Stimulated activated naive CD8-positive, alpha-beta T cell treated with anti-CD3 and anti-CD28 coated beads, Interleukin-15, Interleukin-2, amounts not matched to agents 100 ng/mL and 50 ng/mL, for 24 hours (primary cell): Measurements from ENCODE around the gene ITSN1.
A peak's percentile ranks its signal among the peaks of the same experiment; 100 is the strongest.
"Not testable (repeated sequence)": the region's sequence is repeated elsewhere in the genome, so short reads cannot be mapped to it uniquely, and the experiment has no call there.

Experiments used
- H3K27ac Mint-ChIP-seq: one replicate; pipeline ENCODE4 v1.8.0; 2021; ENCODE audit warnings: mild to moderate bottlenecking, mixed read lengths
- H3K27me3 Mint-ChIP-seq: one replicate; pipeline ENCODE4 v1.8.0; 2021; ENCODE audit warnings: mixed read lengths
- H3K36me3 Mint-ChIP-seq: one replicate; pipeline ENCODE4 v1.8.0; 2021; ENCODE audit warnings: low read depth, mixed read lengths
- H3K4me1 Mint-ChIP-seq: one replicate; pipeline ENCODE4 v1.8.0; 2021; ENCODE audit warnings: low read depth, mixed read lengths
- H3K4me3 Mint-ChIP-seq: one replicate; pipeline ENCODE4 v1.8.0; 2021; ENCODE audit warnings: mild to moderate bottlenecking, mixed read lengths
- H3K9me3 Mint-ChIP-seq: one replicate; pipeline ENCODE4 v1.8.0; 2021; ENCODE audit warnings: mixed read lengths

ITSN1 gene

DNA sequence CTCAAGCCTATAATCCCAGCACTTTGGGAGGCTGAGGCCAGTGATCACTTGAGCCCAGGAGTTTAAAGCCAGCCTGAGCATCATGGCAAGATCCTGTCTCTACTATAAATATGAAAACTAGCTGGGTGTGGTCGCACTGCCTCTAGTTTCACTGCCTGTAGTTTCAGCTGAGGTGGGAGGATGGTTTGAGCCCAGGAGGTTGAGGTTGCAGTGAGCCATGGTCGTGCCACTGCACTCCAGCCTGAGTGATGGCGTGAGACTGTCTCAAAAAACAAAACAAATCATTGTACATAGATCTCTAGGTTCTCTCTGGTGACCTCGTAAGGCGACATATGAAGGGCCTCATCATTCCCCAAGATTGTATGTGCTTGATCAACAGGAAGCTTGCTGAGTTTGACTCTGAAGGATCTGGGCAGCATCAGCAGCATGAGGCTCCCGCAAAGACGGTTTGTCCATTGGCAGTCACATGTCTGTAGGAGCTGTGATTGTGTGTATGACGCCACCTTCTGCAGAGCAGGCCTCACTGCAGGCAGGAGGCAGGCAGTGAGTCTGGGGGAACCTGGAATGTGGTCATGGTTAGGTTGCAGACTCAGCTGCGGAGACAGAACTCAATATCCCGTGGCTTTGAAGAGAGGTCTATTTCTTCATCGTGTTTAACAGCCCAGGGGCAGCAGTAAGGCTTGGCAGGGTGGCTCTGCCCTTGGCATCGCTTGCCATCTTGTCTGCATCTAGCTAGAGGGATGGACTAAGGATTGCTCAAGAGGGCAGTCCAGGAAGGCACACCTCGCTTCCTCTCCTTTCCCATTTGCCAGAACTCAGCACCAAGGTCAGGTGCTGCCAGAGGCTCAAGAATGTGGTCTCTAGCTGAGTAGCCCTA lies 259.3 kb downstream of the ITSN1 start:
- Mint-ChIP-seq H3K36me3 (peaks cover 44% of the 10 kb centered on the region), H3K4me3 (no peak overlapping the region), H3K4me1 (no peaks in the 10 kb centered on the region), H3K9me3 (no peaks in the 10 kb centered on the region), H3K27ac (no peak overlapping the region), H3K27me3 (no peaks in the 10 kb centered on the region)

DNA sequence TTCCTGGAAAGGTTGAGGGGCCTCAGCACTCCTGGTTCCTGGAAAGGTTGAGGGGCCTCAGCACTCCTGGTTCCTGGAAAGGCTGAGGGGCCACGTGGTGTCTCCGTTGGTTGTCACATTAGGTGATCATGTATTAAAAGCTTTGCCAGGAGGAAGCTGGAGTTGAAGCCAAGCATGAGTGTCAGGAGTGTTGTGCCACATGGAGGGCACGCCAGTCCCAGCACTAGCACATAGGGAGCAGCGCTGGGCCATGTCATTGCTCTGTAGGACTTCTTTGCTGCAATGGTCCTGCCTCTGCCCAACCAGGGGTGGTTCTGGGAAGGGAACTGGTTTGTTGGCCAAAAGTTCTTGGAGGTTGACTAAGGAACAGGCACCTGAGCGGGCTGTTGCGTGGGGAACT lies 260.0 kb downstream of the ITSN1 start:
- Mint-ChIP-seq H3K27ac (peak overlapping the region; percentile 52), H3K9me3 (no peaks in the 10 kb centered on the region), H3K4me3 (no peak overlapping the region), H3K27me3 (no peaks in the 10 kb centered on the region), H3K4me1 (no peaks in the 10 kb centered on the region), H3K36me3 (peaks cover 49% of the 10 kb centered on the region)

DNA sequence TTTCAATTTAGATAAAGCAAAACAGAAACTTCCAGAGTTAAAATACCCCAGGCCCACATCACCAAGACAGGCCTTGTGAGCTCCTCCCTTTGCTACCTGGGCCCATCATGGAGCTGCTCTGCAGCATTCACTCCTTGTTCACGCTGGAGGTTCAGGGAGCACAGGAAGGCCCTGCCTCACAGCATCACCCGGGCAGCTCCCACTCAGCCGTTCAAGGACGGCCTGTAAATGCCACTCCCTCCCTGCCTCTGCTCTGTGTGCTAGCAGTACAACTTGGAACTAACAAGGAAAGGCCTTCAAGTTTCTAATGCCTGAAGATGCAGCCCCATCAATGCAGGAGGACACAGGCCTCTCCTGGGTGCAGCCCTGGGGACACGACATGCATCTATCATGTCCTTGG lies 261.7 kb downstream of the ITSN1 start:
- Mint-ChIP-seq H3K9me3 (no peaks in the 10 kb centered on the region), H3K36me3 (peaks cover 66% of the 10 kb centered on the region)

DNA sequence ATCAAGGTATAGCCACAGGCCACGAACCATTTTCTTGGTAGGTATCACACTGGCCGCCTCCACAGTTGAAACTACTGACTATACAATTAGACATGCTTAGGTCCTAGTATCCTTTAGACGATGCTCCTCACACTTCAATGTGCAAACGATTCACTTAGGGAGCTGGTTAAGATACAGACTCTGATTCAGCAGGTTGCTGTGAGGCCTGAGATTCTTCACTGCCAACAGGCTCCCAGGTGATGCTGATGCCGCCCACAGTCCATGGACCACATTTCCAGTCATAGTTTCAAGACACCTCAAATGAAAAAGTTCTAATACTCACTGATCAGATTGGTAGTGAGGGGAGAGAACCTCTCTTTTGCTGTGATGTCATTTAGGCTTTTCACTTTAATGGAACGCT lies 266.5 kb downstream of the ITSN1 start:
- no peaks in the 10 kb centered on the region for H3K9me3 Mint-ChIP-seq
- no peak overlapping the region for H3K4me3 Mint-ChIP-seq
- H3K4me1 Mint-ChIP-seq, result peaks cover 35% of the 10 kb centered on the region
- H3K27me3 Mint-ChIP-seq, result no peaks in the 10 kb centered on the region
- peaks cover 73% of the 10 kb centered on the region for H3K36me3 Mint-ChIP-seq
- H3K27ac Mint-ChIP-seq, result peak overlapping the region; percentile 49

More for the DNA sequence above, 261.7 kb downstream of the ITSN1 start:
- no peak overlapping the region for H3K4me3 Mint-ChIP-seq
- H3K4me1 Mint-ChIP-seq, result peaks cover 9% of the 10 kb centered on the region
- H3K27ac Mint-ChIP-seq, result no peak overlapping the region
- no peaks in the 10 kb centered on the region for H3K27me3 Mint-ChIP-seq

DNA sequence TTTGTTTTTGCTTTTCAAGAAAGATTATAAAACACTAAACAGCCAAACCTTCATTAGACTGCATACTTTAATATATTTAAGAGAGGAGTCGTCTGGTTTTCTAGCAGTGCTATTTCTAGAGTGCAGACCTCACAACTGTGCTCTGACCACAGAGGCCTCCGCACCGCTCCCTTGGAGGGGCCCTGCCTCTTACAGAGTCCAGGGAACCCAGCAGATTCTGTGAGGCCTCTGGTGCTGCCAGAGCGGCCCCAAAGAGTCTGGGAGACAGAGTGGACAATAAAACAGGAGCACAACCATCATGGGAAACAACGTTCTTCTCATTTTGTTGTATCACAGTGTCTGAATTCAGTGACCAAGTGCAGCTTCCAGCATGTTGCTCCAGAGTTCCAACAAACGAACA lies 267.5 kb downstream of the ITSN1 start:
- Mint-ChIP-seq H3K27ac (no peak overlapping the region), H3K9me3 (no peaks in the 10 kb centered on the region), H3K27me3 (no peaks in the 10 kb centered on the region), H3K4me1 (peaks cover 45% of the 10 kb centered on the region), H3K4me3 (no peak overlapping the region), H3K36me3 (peaks cover 71% of the 10 kb centered on the region)

DNA sequence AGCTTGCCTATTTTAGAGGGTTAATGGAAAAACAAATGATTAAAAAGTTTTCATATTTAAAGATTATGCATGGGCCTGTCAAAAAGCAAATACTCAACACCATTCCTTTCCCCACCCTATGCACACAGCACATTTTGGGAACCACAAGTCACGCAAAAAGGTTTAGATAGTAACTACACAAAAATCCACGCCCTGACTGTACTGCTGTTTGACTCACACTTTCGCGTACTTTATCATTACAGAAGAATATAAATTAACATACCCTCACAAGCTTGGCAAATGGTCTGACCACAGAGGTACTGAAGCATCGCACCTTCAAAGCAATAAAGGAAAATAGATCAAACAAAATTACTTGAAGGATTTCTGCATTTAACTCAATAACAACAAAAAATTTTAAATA lies 271.9 kb downstream of the ITSN1 start:
- peaks cover 38% of the 10 kb centered on the region for H3K36me3 Mint-ChIP-seq
- peak overlapping the region; percentile 95 for H3K27ac Mint-ChIP-seq
- H3K4me3 Mint-ChIP-seq, result peak overlapping the region; percentile 94
- no peaks in the 10 kb centered on the region for H3K9me3 Mint-ChIP-seq
- H3K27me3 Mint-ChIP-seq, result no peaks in the 10 kb centered on the region
- H3K4me1 Mint-ChIP-seq, result peaks cover 46% of the 10 kb centered on the region

DNA sequence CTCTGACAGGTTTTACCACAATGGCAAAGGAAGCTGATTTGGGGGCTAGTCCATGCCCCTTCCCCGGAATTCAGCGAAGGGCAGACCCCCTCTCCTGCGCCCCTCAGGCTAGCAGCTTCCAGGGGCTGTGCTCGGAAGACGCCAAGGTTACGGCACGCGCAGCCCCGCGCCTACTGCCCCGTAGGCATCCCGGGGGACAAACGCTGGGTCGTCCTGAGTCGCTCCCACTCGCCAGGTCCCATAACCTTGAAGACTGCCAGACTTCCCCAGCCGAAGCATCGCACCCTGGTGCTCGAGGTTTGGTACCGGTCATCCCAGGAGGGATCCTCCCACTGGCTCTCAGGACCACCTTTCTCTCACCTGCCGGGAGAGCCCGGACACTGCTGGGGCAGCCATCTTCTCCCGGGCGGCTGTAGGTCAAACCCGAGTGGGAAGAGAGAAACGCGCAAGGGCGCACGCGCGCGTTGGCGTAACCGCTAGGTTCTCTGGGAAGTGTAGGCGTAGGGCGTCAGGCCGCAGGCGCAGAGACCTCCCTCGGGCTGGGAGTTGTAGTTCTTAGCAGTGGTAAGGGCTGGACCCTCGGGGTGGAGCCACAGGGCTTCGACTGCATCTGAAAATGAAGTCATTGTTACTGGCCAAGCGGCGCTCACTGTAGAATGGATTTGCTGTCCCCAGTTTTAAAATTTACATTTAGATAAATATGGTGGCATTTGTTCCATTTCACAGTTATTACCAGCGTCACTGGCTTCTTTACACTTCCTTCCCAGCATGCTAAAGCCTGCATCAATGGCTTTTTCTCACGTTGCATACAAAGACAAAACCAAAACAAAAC lies 273.3 kb downstream of the ITSN1 start, which contains the start of gene ATP5PO:
Gene ATP5PO, minus strand, starts transcription at position 437 of the 832 bp plus-strand sequence. Its CDS starts 41 bp downstream, at position 396.
- peak within 1 kb of the TSS; percentile 95 for H3K27ac Mint-ChIP-seq
- no peaks in the 10 kb centered on the region for H3K9me3 Mint-ChIP-seq
- peaks cover 36% of the 10 kb centered on the region for H3K4me1 Mint-ChIP-seq
- peak within 1 kb of the TSS; percentile 94 for H3K4me3 Mint-ChIP-seq
- peaks cover 26% of the 10 kb centered on the region for H3K36me3 Mint-ChIP-seq
- no peaks in the 10 kb centered on the region for H3K27me3 Mint-ChIP-seq

DNA sequence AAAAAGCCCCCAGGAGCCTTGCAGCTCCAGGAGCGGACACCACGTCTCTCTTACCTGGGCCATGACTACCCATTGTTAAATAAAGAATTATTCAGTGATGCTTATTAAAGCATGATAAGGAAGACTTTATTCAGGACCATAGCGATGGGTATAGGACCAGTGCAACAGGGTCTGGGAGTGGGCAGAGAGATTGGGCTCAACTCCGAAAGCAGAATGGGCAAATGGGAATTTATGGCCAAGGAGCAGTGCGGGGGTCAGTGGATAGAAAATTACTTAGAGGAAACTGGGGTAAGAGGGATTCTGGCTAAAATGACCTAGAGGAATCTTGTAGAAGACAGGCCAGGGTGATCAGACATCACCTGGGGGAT lies 273.9 kb downstream of the ITSN1 start:
- Mint-ChIP-seq H3K27me3 (no peaks in the 10 kb centered on the region), H3K4me1 (peaks cover 36% of the 10 kb centered on the region), H3K27ac (peak overlapping the region; percentile 95), H3K4me3 (peak overlapping the region; percentile 94), H3K9me3 (no peaks in the 10 kb centered on the region), H3K36me3 (peaks cover 20% of the 10 kb centered on the region)

DNA sequence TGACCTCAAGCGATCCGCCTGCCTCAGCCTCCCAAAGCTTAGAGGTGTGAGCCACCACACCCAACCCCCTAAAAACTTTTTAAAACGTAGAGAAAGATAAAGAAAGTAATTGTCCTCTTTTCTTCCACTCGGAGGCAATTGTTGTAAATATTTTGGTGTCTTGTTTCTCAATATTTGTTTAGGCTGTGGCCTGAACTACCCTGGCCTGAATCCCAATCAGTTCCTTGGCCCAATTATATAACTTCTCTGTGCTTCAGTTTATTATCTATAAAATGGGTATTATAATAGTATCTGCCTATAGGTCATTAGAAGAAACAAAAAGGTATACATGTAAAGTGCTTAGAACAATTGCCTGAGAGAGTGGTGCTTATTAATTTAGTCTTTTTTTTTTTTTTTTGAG lies 275.1 kb downstream of the ITSN1 start:
- Mint-ChIP-seq H3K9me3 (no peaks in the 10 kb centered on the region), H3K36me3 (peaks cover 17% of the 10 kb centered on the region), H3K4me1 (peaks cover 36% of the 10 kb centered on the region), H3K27me3 (no peaks in the 10 kb centered on the region), H3K27ac (no peak overlapping the region), H3K4me3 (no peak overlapping the region)

DNA sequence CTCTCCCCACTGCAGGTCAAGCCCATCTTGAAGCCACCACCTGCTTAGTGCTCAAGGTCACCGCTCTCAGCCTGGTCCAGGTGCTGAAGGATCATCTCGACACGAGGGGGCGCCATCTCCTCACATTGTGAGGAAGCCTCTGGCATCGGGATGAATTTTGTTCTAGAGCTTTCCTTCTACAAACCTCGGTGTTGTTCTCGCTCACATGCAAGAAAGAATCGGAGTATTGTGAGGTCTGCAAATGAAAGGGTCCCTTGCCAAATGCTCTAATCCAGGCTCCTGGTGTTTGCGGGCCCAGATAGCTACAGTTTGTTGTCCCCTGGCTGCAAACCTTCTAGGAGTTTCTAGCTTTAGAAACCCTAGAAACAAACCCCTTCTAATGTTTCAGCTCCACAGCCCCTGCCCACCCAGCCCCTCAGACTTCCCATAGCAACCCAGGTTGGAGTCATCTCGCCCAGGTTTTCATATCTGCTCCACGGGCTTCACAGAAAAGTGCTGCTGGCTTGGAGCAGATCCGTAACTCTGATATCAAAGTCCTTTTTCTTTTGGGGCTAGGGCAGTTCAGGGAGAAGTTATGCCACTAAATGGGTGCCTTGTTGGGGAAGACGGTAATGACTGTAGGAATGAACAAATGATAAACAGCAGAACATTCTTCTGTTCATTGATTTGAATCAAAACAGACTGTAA lies 281.9 kb downstream of the ITSN1 start:
- H3K27ac Mint-ChIP-seq, result no peak overlapping the region

DNA sequence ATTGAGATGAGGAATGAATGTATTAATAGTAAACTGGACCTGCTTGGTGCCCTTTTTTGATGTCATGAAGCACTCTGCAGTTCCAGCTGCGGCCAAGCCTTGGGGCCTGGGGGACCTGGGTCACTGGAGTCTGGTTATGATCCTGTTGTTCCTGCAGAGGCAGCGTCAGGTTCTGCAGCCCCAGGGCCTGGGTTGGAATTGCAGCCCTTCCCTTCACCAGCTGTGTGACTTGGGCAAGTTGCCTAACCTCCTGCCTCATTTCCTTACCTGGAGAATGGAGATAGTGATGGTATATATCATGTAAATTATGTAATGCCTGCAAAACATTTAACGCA lies 282.4 kb downstream of the ITSN1 start:
- Mint-ChIP-seq H3K36me3 (no peaks in the 10 kb centered on the region), H3K9me3 (no peaks in the 10 kb centered on the region), H3K4me1 (peaks cover 15% of the 10 kb centered on the region), H3K4me3 (no peak overlapping the region), H3K27ac (no peak overlapping the region), H3K27me3 (no peaks in the 10 kb centered on the region)

More for the DNA sequence above, 281.9 kb downstream of the ITSN1 start:
- Mint-ChIP-seq H3K27me3 (no peaks in the 10 kb centered on the region), H3K36me3 (no peaks in the 10 kb centered on the region), H3K4me1 (peaks cover 15% of the 10 kb centered on the region), H3K9me3 (no peaks in the 10 kb centered on the region), H3K4me3 (no peak overlapping the region)

DNA sequence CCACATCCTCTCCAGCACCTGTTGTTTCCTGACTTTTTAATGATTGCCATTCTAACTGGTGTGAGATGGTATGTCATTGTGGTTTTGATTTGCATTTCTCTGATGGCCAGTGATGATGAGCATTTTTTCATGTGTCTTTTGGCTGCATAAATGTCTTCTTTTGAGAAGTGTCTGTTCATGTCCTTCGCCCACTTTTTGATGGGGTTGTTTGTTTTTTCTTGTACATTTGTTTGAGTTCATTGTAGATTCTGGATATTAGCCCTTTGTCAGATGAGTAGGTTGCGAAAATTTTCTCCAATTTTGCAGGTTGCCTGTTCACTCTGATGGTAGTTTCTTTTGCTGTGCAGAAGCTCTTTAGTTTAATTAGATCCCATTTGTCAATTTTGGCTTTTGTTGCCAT lies 283.9 kb downstream of the ITSN1 start:
- H3K4me1 Mint-ChIP-seq, result peaks cover 12% of the 10 kb centered on the region
- not testable (repeated sequence) for H3K27me3 Mint-ChIP-seq, H3K36me3 Mint-ChIP-seq, H3K27ac Mint-ChIP-seq, H3K9me3 Mint-ChIP-seq, H3K4me3 Mint-ChIP-seq

DNA sequence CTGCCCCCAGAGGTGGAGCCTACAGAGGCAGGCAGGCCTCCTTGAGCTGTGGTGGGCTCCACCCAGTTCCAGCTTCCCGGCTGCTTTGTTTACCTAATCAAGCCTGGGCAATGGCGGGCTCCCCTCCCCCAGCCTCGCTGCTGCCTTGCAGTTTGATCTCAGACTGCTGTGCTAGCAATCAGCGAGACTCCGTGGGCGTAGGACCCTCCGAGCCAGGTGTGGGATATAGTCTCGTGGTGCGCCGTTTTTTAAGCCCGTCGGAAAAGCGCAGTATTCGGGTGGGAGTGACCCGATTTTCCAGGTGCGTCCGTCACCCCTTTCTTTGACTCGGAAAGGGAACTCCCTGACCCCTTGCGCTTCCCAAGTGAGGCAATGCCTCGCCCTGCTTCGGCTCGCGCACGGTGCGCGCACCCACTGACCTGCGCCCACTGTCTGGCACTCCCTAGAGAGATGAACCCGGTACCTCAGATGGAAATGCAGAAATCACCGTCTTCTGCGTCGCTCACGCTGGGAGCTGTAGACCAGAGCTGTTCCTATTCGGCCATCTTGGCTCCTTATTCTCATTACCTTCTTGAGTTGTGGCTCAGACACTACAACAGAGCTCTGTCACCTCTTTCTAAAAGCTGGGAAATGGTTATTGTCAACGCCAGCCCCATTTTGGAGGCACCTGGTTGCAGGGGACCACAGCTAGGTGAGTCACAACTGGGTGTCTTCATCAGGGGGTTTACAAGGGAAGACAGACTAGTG lies 288.9 kb downstream of the ITSN1 start:
- peak overlapping the region; percentile 97 for H3K27ac Mint-ChIP-seq
- H3K36me3 Mint-ChIP-seq, H3K27me3 Mint-ChIP-seq, H3K9me3 Mint-ChIP-seq: not testable (repeated sequence)
- H3K4me1 Mint-ChIP-seq, result peaks cover 48% of the 10 kb centered on the region
- peak overlapping the region; percentile 91 for H3K4me3 Mint-ChIP-seq

DNA sequence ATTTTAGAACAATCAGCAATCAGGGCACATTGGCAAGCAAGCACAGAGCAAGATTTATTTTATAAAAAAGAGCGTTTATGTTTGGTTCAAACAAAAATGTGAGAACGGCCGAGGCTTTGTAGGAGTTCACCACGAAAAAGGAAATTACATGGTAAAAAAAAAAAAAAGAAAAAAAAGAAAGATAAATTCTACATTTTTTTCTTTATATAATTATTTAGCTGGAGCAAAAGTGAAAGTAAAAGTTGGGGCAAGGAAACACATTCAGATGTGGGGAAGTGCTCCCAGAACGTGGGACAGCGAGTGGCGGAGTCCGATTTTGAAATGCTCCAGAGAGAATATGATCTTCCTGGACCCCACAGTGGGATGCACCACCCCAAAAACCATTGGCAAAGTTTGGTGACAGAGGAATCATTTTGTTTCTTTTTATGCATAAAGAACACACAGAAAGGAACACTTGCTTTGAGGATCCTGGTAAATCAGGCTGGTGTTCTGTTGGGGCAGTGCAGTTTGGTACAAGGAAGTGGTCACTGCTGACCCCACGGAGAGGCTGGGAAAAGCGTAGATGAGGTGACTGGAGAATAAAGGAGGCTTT lies 289.6 kb downstream of the ITSN1 start:
- Mint-ChIP-seq H3K9me3 (no peaks in the 10 kb centered on the region), H3K4me1 (peaks cover 55% of the 10 kb centered on the region), H3K27me3 (no peaks in the 10 kb centered on the region), H3K4me3 (peak overlapping the region; percentile 91), H3K27ac (peak overlapping the region; percentile 97), H3K36me3 (peaks cover 3% of the 10 kb centered on the region)
